Measurements from ENCODE around the gene RIN3. TPM values are rescaled to one million over a fixed set of nuclear protein-coding genes. Genes with fewer than 3 reads are reported as not detected.
A peak's percentile ranks its signal among the peaks of the same experiment; 100 is the strongest.

Gene RIN3
- total and polyA plus RNA-seq, 10 of the 15 experiments (the other 5 are each of a cell fraction or from before 2014, with no cell fraction given), result 0.91 to 23.3 (median 6.3) TPM

DNA sequence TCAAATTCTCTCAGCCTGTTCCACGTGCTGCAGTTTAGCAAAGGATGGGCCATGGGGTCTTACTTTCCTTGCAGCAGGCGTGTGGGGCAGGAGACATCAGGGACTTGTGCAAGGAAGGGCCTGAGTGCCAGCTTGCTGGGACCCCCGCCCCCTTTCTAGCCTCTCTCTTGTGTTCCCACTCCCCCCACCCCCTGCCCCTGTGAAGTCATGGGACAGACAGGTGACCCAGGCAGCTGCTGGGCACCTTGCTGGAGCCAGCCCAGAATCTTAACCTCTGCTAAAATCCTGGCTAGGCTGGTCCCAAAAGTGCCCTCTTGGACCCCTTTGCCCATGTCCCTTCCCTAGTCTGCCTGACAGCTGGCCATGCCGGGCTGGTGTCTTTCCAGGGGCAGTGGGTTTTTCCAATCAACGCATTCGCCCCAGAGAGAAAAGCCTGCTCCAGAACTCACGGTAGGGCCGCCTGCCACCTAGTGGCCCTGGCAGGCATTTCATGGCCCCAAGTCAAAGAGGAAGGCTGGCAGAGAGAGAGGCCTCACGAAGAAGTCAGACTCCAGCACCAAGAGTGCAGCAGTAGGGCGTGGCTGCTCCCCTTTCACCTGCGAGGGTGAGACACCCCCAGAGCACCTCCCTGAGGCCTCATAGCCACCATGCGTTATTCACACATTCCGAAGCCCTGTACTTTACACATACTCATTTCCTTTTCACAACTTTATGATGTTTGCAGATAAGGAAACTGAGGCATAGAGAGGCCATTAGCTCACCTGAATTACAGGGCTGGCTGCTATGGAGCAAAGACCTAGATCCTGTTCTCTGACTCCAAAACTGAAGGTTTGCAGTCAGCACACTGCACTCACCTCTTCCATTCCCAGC lies 167.4 kb downstream of the RIN3 start (continued):
- TF ChIP-seq, protein P1, sequence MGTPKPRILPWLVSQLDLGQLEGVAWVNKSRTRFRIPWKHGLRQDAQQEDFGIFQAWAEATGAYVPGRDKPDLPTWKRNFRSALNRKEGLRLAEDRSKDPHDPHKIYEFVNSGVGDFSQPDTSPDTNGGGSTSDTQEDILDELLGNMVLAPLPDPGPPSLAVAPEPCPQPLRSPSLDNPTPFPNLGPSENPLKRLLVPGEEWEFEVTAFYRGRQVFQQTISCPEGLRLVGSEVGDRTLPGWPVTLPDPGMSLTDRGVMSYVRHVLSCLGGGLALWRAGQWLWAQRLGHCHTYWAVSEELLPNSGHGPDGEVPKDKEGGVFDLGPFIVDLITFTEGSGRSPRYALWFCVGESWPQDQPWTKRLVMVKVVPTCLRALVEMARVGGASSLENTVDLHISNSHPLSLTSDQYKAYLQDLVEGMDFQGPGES (IDR thresholded peaks at IDR 0.05), result no peak
- TF ChIP-seq, protein P2, sequence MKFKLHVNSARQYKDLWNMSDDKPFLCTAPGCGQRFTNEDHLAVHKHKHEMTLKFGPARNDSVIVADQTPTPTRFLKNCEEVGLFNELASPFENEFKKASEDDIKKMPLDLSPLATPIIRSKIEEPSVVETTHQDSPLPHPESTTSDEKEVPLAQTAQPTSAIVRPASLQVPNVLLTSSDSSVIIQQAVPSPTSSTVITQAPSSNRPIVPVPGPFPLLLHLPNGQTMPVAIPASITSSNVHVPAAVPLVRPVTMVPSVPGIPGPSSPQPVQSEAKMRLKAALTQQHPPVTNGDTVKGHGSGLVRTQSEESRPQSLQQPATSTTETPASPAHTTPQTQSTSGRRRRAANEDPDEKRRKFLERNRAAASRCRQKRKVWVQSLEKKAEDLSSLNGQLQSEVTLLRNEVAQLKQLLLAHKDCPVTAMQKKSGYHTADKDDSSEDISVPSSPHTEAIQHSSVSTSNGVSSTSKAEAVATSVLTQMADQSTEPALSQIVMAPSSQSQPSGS (IDR thresholded peaks at IDR 0.05; ENCODE audit: low read length), result no peak
- TF ChIP-seq GABPA (IDR thresholded peaks at IDR 0.05; ENCODE audit: low read depth) (no peak), ZNF207 (IDR thresholded peaks at IDR 0.05; ENCODE audit: borderline replicate concordance) (no peak), EZH2 (IDR thresholded peaks at IDR 0.05; ENCODE audit: borderline replicate concordance, control insufficient read depth, low read depth, low read length) (no peak), SUZ12 (IDR thresholded peaks at IDR 0.05; ENCODE audit: unreplicated experiment) (no peak), ZNF622 (IDR thresholded peaks at IDR 0.05) (no peak), IKZF2 (IDR thresholded peaks at IDR 0.05) (peak in 1 of 2 experiments; percentile 17; a peak in 2 of 4 replicates), SMARCA5 (IDR thresholded peaks at IDR 0.05) (no peak; the same call in 1 of the 2 replicates), NBN (IDR thresholded peaks at IDR 0.05) (0 out of 2 replicates have a peak, but pooled peaks have one; percentile 47), HDGF (IDR thresholded peaks at IDR 0.05) (no peak), CREM (IDR thresholded peaks at IDR 0.05; ENCODE audit: low read depth) (no peak), TAF1 (IDR thresholded peaks at IDR 0.05; ENCODE audit: borderline replicate concordance, low read depth, low read length) (no peak), YBX1 (IDR thresholded peaks at IDR 0.05) (no peak), HCFC1 (IDR thresholded peaks at IDR 0.05; ENCODE audit: low read length) (no peak), FOS (IDR thresholded peaks at IDR 0.05; ENCODE audit: borderline replicate concordance, extremely low read depth, insufficient read length) (no peak)
- TF ChIP-seq, protein P3, sequence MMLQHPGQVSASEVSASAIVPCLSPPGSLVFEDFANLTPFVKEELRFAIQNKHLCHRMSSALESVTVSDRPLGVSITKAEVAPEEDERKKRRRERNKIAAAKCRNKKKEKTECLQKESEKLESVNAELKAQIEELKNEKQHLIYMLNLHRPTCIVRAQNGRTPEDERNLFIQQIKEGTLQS (IDR thresholded peaks at IDR 0.05; ENCODE audit: borderline replicate concordance, extremely low read depth, low read depth, low read length), result no peak
- TF ChIP-seq, protein P4, sequence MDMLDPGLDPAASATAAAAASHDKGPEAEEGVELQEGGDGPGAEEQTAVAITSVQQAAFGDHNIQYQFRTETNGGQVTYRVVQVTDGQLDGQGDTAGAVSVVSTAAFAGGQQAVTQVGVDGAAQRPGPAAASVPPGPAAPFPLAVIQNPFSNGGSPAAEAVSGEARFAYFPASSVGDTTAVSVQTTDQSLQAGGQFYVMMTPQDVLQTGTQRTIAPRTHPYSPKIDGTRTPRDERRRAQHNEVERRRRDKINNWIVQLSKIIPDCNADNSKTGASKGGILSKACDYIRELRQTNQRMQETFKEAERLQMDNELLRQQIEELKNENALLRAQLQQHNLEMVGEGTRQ (IDR thresholded peaks at IDR 0.05; ENCODE audit: borderline replicate concordance, low read depth, low read length), result no peak
- TF ChIP-seq, protein P5, sequence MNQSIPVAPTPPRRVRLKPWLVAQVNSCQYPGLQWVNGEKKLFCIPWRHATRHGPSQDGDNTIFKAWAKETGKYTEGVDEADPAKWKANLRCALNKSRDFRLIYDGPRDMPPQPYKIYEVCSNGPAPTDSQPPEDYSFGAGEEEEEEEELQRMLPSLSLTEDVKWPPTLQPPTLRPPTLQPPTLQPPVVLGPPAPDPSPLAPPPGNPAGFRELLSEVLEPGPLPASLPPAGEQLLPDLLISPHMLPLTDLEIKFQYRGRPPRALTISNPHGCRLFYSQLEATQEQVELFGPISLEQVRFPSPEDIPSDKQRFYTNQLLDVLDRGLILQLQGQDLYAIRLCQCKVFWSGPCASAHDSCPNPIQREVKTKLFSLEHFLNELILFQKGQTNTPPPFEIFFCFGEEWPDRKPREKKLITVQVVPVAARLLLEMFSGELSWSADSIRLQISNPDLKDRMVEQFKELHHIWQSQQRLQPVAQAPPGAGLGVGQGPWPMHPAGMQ (IDR thresholded peaks at IDR 0.05; ENCODE audit: borderline replicate concordance), result no peak
- TF ChIP-seq, protein P6, sequence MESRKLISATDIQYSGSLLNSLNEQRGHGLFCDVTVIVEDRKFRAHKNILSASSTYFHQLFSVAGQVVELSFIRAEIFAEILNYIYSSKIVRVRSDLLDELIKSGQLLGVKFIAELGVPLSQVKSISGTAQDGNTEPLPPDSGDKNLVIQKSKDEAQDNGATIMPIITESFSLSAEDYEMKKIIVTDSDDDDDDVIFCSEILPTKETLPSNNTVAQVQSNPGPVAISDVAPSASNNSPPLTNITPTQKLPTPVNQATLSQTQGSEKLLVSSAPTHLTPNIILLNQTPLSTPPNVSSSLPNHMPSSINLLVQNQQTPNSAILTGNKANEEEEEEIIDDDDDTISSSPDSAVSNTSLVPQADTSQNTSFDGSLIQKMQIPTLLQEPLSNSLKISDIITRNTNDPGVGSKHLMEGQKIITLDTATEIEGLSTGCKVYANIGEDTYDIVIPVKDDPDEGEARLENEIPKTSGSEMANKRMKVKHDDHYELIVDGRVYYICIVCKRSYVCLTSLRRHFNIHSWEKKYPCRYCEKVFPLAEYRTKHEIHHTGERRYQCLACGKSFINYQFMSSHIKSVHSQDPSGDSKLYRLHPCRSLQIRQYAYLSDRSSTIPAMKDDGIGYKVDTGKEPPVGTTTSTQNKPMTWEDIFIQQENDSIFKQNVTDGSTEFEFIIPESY (IDR thresholded peaks at IDR 0.05), result no peak
- TF ChIP-seq, protein P7, sequence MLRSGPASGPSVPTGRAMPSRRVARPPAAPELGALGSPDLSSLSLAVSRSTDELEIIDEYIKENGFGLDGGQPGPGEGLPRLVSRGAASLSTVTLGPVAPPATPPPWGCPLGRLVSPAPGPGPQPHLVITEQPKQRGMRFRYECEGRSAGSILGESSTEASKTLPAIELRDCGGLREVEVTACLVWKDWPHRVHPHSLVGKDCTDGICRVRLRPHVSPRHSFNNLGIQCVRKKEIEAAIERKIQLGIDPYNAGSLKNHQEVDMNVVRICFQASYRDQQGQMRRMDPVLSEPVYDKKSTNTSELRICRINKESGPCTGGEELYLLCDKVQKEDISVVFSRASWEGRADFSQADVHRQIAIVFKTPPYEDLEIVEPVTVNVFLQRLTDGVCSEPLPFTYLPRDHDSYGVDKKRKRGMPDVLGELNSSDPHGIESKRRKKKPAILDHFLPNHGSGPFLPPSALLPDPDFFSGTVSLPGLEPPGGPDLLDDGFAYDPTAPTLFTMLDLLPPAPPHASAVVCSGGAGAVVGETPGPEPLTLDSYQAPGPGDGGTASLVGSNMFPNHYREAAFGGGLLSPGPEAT (IDR thresholded peaks at IDR 0.05; ENCODE audit: low read depth), result no peak
